AG09319 (cell line): ENCODE results near the gene NDUFA11.

Experiments
- DNase-seq: peaks from one replicate; pipeline ENCODE4 v3.0.0-alpha.2; 2010; ENCODE audit warnings: low read depth; ENCODE audit errors: extremely low read depth
- TF ChIP-seq, protein P1 (sequence below): IDR thresholded peaks from 2 replicates; pipeline ENCODE4 v1.5.1; 2011; ENCODE audit warnings: low read depth, mild to moderate bottlenecking, inconsistent platforms, low read length, moderate library complexity

Gene NDUFA11

GRCh38 chr19:5932146-5932545 lies 28.6 kb upstream of the NDUFA11 start:
- TF ChIP-seq, protein P1, sequence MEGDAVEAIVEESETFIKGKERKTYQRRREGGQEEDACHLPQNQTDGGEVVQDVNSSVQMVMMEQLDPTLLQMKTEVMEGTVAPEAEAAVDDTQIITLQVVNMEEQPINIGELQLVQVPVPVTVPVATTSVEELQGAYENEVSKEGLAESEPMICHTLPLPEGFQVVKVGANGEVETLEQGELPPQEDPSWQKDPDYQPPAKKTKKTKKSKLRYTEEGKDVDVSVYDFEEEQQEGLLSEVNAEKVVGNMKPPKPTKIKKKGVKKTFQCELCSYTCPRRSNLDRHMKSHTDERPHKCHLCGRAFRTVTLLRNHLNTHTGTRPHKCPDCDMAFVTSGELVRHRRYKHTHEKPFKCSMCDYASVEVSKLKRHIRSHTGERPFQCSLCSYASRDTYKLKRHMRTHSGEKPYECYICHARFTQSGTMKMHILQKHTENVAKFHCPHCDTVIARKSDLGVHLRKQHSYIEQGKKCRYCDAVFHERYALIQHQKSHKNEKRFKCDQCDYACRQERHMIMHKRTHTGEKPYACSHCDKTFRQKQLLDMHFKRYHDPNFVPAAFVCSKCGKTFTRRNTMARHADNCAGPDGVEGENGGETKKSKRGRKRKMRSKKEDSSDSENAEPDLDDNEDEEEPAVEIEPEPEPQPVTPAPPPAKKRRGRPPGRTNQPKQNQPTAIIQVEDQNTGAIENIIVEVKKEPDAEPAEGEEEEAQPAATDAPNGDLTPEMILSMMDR = no peak
- no peak for DNase-seq

- DNase-seq = no peak
- TF ChIP-seq, protein P1 = no peak
These were observed 27.7 kb upstream of the NDUFA11 start for GRCh38 chr19:5931251-5931650.

DNA sequence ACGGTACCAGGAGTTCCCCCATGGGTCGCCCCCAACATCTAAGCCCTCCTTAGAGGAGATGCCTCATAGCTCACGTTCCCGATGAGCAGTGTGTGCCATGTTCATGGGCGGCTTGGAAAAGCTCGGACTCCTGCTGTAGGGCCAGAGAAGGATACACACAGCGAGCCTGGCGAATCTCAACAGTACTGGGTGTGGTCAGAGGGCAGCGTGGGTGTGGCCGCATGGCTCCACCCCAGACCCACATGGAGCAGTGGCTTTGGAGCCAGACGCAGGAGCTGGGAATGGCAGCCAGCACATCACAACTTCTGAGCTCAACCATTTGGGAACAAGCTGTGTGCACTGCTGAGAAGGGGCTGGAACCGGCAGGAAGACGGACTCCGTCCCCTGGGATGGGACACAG lies 26.0 kb upstream of the NDUFA11 start:
- DNase-seq = no peak
- TF ChIP-seq, protein P1 = no peak

DNA sequence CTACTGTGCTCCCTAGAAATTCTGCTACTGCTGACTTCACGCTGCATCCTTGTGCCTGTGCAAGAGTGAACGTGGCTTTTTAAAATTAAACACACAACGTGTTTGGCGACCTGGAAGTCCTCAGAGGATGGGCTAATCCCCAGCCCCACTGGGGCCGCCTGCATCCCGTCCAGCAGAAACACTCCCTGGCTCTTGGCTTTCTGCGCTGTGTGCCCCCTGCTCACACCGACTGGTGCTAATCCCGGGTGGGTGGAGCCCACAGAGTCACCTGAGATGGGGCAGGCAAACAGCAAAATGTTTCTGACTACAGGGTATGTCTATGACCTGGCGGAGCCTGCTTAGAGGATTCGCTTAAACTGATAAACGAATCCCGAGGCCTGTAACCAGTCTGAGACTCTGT lies 25.6 kb upstream of the NDUFA11 start:
- no peak for DNase-seq
- TF ChIP-seq, protein P1 = no peak

DNA sequence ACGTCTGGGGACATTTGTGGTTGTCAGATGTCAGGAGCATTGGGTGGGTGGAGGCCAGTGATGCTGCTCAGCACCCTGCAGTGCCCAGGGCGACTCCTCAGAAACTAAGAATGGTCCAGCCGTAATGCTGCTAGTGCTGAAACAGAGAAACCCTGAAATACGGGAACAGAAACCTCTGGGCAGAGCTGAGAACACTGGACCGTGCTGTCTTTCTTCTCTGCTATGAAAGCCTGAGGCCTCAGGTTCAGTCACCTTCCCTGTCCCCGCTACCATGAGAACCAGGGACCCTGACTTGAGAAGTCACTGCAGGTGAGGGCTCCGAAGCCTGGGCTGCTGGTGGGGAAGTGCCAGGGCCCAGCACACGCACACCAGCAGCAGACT lies 23.8 kb upstream of the NDUFA11 start:
- DNase-seq = no peak

GRCh38 chr19:5926641-5927440 lies 23.3 kb upstream of the NDUFA11 start:
- TF ChIP-seq, protein P1 = no peak
- peak; percentile 94 for DNase-seq

More for the DNA sequence above, 23.8 kb upstream of the NDUFA11 start:
- TF ChIP-seq, protein P1 = no peak

DNA sequence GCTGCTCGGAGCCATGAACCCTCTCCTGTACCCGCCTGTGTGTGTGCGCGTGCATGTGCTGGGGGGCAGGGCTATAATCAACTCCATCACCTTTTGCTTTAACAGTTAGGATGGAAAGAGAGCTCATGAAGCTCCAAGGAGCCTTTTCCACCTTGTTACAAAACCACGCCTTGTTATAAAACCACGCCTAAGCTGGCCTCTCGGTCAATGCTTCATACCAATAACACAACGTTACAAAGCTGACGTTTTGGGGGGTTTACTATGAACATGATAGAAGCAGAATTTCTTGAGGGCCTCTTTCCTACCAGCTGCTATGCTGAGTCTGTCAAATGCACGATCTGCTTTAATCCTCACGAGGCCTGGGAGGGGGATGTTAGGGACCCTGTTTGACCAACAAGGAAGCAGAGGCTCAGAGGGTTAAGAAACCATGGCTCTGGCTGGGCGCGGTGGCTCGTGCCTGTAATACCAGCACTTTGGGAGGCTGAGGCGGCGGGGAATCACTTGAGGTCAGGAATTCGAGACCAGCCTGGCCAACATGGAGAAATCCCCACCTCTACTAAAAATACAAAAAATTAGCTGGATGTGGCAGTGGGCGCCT lies 22.3 kb upstream of the NDUFA11 start:
- TF ChIP-seq, protein P1 = no peak
- no peak for DNase-seq
